ENCODE measurements around the gene SSC5D.
A peak's percentile ranks its signal among the peaks of the same experiment; 100 is the strongest.
"Not testable (repeated sequence)": the region's sequence is repeated elsewhere in the genome, so short reads cannot be mapped to it uniquely, and the experiment has no call there.

Gene SSC5D

GRCh38 chr19:55488986-55489710 lies 912 bp downstream of the SSC5D start:
- DNase-seq = no peak

GRCh38 chr19:55489711-55490477 lies 1.7 kb downstream of the SSC5D start:
- DNase-seq = no peak

DNA sequence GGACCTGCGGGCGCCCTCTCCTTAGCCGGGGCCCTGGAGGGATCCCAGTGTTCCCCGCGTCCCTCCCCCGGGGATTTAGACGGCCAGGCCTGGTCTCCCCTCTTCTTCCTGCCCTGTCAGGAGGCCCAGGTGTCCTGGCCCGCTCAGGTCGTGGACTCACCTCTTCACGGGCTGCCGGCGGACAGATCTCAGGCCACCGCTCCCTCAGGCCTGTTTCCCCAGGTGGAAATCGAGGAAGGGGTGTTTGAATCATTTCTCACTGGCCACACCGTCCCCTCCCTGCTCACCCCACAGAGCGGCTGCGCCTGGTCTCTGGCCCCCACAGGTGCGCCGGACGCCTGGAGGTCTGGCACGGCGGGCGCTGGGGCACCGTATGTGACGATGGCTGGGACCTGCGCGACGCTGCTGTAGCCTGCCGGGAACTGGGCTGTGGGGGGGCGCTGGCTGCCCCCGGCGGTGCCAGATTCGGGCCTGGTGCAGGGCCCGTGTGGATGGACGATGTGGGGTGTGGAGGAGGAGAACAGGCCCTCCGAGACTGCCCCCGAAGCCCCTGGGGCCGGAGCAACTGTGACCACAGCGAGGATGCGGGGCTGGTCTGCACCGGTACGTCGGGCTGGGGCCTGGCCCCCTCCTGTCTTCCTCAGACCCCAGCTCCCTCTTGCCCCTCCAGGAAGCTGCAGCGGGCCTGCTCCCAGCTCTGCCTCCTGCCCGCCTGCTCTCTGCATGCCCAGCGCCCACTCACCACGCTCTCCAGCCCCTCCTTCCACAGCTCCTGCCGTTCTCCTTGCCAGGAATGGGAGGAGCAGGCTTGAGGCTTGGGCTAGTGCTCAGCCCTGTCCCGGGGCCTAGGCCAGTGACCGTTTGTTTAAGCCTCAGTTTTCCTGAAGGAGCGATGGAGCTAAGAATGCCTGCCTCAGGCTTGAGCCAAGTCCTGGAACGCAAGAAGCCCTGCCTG lies 2.5 kb downstream of the SSC5D start:
- DNase-seq = no peak

- no peak for DNase-seq
Observed at GRCh38 chr19:55491546-55492360, 3.5 kb downstream of the SSC5D start.

DNA sequence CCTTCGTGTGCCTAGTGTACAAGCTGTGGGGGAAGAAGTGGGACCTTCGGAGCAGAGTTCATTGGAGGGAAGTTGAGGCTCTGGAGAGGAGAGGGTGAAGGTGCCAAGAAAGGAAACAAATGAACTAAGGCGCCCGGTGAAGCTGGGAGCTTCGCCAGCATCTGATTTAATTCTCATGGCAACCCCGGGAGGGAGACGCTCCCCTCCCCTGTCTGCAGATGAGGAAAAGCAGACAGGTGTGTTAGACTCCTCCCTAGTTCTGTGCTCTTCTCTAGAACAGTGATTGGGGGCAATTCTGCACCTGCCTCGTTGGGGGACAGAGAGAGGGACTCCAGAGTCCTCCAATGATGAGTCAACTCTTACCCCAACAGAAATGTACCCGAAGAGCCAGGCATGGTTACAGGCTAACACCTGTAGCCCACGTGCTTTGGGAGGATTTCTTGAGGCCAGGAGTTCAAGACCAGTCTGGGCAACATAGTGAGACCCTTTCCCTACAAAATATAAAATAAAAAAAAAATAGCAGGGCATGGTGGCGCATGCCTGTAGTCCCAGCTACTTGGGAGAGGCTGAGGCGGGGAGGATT lies 4.2 kb downstream of the SSC5D start:
- DNase-seq = no peak

GRCh38 chr19:55493052-55493644 lies 4.9 kb downstream of the SSC5D start:
- DNase-seq = no peak

DNA sequence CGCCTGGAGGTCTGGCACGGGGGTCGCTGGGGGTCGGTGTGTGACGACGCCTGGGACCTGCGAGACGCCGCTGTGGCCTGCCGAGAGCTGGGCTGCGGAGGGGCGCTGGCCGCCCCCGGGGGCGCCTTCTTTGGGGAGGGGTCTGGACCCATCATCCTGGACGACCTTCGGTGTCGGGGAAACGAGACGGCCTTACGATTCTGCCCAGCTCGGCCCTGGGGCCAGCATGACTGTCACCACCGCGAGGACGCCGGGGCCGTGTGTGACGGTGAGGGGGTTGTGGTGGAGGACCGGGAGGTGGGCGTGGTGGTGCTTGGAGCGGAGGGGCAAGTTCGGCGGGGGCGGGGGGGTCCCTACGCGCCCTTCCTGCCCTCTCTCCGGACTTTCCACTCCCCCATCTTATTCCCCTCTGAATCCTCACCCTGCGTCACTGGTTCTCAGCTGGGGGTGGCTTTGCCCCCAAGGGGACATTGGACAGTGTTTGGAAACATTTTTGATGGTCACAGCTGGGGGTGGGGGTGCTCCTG lies 5.5 kb downstream of the SSC5D start:
- no peak for DNase-seq

DNA sequence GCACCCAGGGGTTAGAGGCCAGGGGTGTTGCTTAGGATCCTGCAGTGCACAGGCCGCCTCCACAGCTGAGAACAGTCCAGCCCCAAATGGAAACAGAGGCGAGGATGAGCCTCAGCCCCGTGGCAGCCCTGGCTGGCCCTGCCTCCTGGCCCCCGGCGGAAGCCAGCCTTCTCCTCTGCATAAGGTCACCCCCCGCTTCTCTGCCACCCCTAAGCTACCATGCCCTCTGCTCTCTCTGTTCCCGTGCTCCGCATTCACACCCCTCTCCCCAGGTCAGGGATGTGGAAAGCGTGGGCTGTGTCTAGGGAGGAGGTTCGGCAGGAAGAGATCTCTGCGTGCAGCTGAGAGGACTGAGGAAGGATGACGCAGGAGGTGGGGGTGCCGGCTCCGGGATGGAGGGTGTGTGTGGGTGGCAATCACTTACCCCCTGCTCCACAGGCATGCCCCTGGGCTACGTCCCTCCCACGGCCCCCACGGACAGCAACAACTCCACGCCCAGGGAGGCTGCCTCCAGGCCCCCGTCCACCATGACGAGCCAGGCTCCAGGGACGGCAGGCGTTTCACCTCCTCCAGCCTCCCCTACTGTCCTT lies 6.0 kb downstream of the SSC5D start:
- no peak for DNase-seq

GRCh38 chr19:55495646-55496349 lies 7.6 kb downstream of the SSC5D start:
- no peak for DNase-seq

GRCh38 chr19:55496820-55497219 lies 8.6 kb downstream of the SSC5D start:
- DNase-seq = not testable (repeated sequence)

DNA sequence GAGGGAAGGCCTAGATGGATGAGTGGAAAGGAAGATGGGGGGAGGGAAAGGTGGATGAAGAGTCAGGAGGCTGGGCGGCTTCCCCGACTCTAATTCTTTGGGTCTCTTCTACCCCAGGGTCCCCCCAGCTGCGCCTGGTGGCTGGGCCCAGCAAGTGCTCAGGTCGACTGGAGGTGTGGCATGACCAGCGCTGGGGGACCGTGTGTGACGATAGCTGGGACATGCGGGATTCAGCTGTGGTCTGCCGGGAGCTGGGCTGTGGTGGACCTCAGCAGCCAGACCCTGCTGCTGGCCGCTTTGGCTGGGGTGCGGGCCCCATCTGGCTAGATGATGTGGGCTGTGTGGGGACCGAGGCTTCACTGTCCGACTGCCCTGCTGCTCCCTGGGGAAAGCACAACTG lies 9.5 kb downstream of the SSC5D start:
- DNase-seq = no peak

DNA sequence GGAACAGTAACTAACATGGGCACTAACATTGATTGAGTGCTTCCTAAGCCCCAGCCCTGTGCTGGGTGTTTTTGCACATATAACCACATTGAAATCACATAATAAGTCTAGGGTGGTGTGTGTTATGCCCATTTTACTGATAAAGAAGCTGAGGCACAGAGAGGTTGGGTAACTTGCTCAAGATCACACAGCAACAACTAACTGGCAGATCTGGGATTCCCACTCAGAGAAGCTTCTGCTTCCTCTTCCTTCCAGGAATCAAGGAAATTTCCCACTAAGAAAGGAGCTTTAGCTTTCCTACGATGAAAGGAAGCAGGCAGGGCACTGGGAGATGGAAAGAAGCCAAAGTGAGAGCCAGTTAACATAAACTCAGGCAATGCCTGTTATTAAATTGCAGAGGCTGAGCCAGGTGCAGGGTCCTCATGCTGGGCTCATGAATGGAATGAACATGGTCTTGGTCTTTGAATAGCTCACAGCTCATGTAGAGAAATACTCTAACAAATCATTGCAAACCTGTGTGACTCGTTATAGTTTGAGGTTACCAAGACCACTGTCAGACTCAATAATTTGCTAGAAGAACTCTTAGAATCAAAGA lies 10.1 kb downstream of the SSC5D start:
- no peak for DNase-seq

- no peak for DNase-seq
Observed at GRCh38 chr19:55500368-55500952, 12.2 kb downstream of the SSC5D start.

DNA sequence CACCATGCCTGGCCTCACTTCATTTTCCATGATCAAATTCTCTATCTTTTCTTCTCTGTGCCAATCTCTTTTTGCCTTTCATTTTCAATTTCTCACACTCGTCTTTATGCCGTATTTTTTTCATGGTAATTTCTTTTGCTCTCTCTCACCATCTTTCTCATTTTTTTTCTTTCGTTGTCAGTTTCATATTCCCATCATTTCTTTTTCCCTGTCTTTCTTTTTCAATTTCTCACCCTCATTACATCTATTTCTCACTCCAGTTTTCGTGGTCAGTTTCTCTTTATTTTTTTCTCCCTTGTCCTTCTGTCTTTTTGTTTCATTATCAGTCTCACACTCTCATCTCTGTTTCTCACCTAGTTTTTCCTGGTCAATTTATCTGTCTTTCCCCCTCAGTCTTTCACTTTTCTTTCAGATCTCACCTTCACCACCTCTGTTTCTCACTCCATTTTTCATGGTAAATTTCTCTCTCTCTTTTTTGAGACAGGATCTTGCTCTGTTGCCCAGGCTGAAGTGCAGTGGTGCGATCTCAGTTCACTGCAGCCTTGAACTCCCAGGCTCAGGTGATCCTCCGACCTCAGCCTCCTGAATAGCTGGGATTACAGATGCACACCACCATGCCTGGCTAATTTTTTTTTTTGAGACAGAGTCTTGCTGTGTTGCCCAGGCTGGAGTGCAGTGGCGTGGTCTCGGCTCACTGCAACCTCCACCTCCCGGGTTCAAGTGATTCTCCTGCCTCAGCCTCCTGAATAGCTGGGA lies 14.1 kb downstream of the SSC5D start:
- no peak for DNase-seq

DNA sequence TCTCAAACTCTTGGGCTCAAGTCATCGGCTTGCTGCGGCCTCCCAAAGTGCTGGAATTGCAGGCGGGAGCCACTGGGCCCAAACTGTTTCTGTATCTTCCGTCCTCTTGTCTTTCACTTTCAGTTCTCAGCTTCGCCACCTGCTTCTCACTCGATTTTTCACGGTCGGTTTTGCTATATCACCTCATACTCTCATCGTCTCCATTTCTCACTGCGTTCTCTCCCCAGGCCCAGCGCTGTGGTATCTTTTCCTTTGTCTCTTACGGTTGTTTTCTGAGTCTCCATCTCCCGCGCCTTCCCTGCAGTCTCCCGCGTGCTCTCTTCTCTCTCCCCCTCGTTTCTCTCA lies 14.9 kb downstream of the SSC5D start:
- DNase-seq = no peak

- peak; percentile 88 for DNase-seq
Observed at GRCh38 chr19:55503502-55504251, 15.4 kb downstream of the SSC5D start.

- DNase-seq = no peak
Observed at GRCh38 chr19:55504252-55504603, 16.0 kb downstream of the SSC5D start.

DNA sequence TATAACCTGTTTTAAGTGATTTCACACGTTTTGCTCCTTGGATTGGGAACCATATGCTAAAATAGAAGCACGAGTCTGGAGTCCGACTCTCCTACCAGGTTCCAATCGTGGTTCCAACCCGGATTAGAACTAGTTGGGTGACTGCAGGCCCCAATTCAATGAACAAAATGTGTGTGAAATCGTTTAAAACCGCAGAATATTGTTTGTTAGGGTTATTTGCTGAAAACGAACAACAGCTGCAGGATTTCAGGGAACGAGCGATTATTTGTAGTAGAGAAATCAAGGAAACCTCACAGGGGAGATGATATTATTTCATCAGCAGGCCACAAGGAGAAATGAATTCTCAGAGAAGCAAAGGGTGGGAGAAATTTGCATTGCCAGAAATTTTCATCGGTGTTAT lies 16.7 kb downstream of the SSC5D start:
- DNase-seq = no peak
